ENCODE data around the gene DYNC1I1. TPM values are rescaled to one million over a fixed set of nuclear protein-coding genes. Genes with fewer than 3 reads are reported as not detected.

DYNC1I1 gene
- polyA plus RNA-seq, 1 experiment: 0.11 TPM

- CTCF ChIA-PET: no interaction called here
These were observed 343.8 kb downstream of the DYNC1I1 start for GRCh38 chr7:96116173-96116572.

GRCh38 chr7:96118449-96119001, 346.2 kb downstream of the DYNC1I1 start:
- POLR2A ChIA-PET: no interaction called here
- H3K27me3 ChIP-seq (ENCODE audit: control insufficient read depth, insufficient read depth, low read length): no peaks in the 10 kb centered on the region
- CTCF ChIA-PET: no interaction called here
- no peak for TF ChIP-seq CTCF (IDR thresholded peaks at IDR 0.05; ENCODE audit: insufficient read depth, low read depth, low read length)
- H3K4me3 ChIP-seq (ENCODE audit: low read depth, low read length): no peak overlapping the region
- no peaks in the 10 kb centered on the region for H3K36me3 ChIP-seq (ENCODE audit: control insufficient read depth, insufficient read depth, low read length)
- no peak for DNase-seq (ENCODE audit: low read depth)

More at GRCh38 chr7:96116173-96116572, 343.8 kb downstream of the DYNC1I1 start:
- Histone ChIP-seq H3K27me3 (ENCODE audit: control insufficient read depth, insufficient read depth, low read length) (no peaks in the 10 kb centered on the region), H3K4me3 (ENCODE audit: low read depth, low read length) (no peak overlapping the region), H3K36me3 (ENCODE audit: control insufficient read depth, insufficient read depth, low read length) (no peaks in the 10 kb centered on the region)
- TF ChIP-seq CTCF (IDR thresholded peaks at IDR 0.05; ENCODE audit: insufficient read depth, low read depth, low read length): no peak
- no peak for DNase-seq (ENCODE audit: low read depth)
- POLR2A ChIA-PET: no interaction called here

- no peak for DNase-seq (ENCODE audit: low read depth)
- TF ChIP-seq CTCF (IDR thresholded peaks at IDR 0.05; ENCODE audit: insufficient read depth, low read depth, low read length): no peak
- ChIA-PET CTCF (no interaction called here), POLR2A (no interaction called here)
- Histone ChIP-seq H3K4me3 (ENCODE audit: low read depth, low read length) (no peak overlapping the region), H3K27me3 (ENCODE audit: control insufficient read depth, insufficient read depth, low read length) (no peaks in the 10 kb centered on the region), H3K36me3 (ENCODE audit: control insufficient read depth, insufficient read depth, low read length) (no peaks in the 10 kb centered on the region)
These were observed 348.3 kb downstream of the DYNC1I1 start for GRCh38 chr7:96120445-96121225.

- ChIA-PET CTCF (no interaction called here), POLR2A (no interaction called here)
- Histone ChIP-seq H3K4me3 (ENCODE audit: low read depth, low read length) (no peak overlapping the region), H3K36me3 (ENCODE audit: control insufficient read depth, insufficient read depth, low read length) (no peaks in the 10 kb centered on the region), H3K27me3 (ENCODE audit: control insufficient read depth, insufficient read depth, low read length) (no peaks in the 10 kb centered on the region)
- TF ChIP-seq CTCF (IDR thresholded peaks at IDR 0.05; ENCODE audit: insufficient read depth, low read depth, low read length): no peak
- DNase-seq (ENCODE audit: low read depth): no peak
These were observed 349.4 kb downstream of the DYNC1I1 start for GRCh38 chr7:96121752-96122151.

- TF ChIP-seq CTCF (IDR thresholded peaks at IDR 0.05; ENCODE audit: insufficient read depth, low read depth, low read length): no peak
- Histone ChIP-seq H3K27me3 (ENCODE audit: control insufficient read depth, insufficient read depth, low read length) (no peaks in the 10 kb centered on the region), H3K36me3 (ENCODE audit: control insufficient read depth, insufficient read depth, low read length) (no peaks in the 10 kb centered on the region), H3K4me3 (ENCODE audit: low read depth, low read length) (no peak overlapping the region)
- POLR2A ChIA-PET: no interaction called here
- CTCF ChIA-PET: no interaction called here
- peak; percentile 13 for DNase-seq (ENCODE audit: low read depth)
These were observed 350.4 kb downstream of the DYNC1I1 start for GRCh38 chr7:96122746-96123145.
